Measurements from ENCODE around the gene TEX101. TPM values are rescaled to one million over a fixed set of nuclear protein-coding genes. Genes with fewer than 3 reads are reported as not detected.
"Not testable (repeated sequence)": the region's sequence is repeated elsewhere in the genome, so short reads cannot be mapped to it uniquely, and the experiment has no call there.

Gene TEX101
- total RNA-seq, 1 donor from 2014 or later, result not detected

DNA sequence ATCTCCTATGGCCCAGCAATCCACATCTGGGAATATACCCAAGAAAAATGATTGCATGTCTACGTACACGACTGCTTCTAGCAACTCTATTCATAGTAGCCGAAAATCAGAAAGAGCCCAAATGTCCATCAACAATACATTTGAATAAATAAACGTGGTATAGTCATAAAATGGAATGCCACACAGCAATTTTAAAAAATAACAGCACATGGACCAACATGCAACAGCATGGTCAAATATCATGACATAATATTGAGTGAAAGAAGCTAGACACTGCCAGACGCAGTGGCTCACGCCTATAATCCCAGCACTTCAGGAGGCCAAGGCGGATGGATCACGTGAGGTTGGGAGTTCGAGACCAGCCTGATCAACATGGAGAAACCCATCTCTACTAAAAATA lies 16.3 kb downstream of the TEX101 start:
- Mint-ChIP-seq H3K4me1 (peaks cover 19% of the 10 kb centered on the region), H3K9me3 (no peaks in the 10 kb centered on the region), H3K27me3 (peaks cover 5% of the 10 kb centered on the region), H3K36me3 (ENCODE audit: low read depth) (no peaks in the 10 kb centered on the region), H3K4me3 (no peak overlapping the region), H3K27ac (no peak overlapping the region)
- intact Hi-C loops (cut with micrococcal nuclease), result no loop called here
- DNase-seq, result no peak

DNA sequence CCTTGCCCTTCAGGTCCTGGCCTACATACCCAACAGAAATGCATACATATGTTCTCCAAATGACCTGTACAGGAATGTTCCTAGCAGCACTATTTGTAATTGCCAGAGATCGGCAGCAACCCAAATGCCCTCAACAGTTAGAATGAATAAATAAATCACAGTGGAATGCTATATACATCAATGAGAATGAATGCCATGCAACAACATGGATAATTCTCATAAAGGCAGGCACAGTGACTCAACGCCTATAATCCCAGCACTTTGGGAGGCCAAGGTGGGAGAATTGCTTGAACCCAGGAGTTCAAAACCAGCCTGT lies 18.6 kb downstream of the TEX101 start:
- intact Hi-C loops (cut with micrococcal nuclease), result loop anchor here (1.0 kb wide), 1 partner anchor 86 kb away; no protein-coding TSS in a partner anchor
- peaks cover 2% of the 10 kb centered on the region for H3K27me3 Mint-ChIP-seq
- no peak overlapping the region for H3K4me3 Mint-ChIP-seq
- no peak for DNase-seq
- H3K4me1 Mint-ChIP-seq, result peaks cover 30% of the 10 kb centered on the region
- no peaks in the 10 kb centered on the region for H3K36me3 Mint-ChIP-seq (ENCODE audit: low read depth)
- H3K9me3 Mint-ChIP-seq, result peaks cover 6% of the 10 kb centered on the region
- no peak overlapping the region for H3K27ac Mint-ChIP-seq

DNA sequence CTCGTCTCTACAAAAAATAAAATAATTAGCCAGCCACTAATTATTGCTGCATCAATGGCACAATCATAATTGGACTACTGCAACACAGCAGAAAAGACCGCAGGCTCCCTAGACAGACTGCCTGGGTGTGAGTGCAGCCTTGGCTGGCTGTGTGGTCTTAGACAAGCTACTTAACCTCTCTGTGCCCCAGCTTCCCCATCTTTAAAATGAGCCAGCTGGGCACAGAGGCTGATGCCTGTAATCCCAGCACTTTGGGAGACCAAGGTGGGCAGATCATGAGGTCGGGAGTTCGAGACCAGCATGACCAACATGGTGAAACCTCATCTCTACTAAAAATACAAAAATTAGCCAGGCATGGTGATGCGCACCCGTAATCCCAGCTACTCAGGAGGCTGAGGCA lies 19.0 kb downstream of the TEX101 start:
- DNase-seq, result no peak
- H3K4me1 Mint-ChIP-seq, result peaks cover 34% of the 10 kb centered on the region
- intact Hi-C loops (cut with micrococcal nuclease), result loop anchor here (1.0 kb wide), 1 partner anchor 86 kb away; no protein-coding TSS in a partner anchor
- no peaks in the 10 kb centered on the region for H3K36me3 Mint-ChIP-seq (ENCODE audit: low read depth)
- no peak overlapping the region for H3K4me3 Mint-ChIP-seq
- peaks cover 2% of the 10 kb centered on the region for H3K27me3 Mint-ChIP-seq
- peaks cover 6% of the 10 kb centered on the region for H3K9me3 Mint-ChIP-seq
- no peak overlapping the region for H3K27ac Mint-ChIP-seq

DNA sequence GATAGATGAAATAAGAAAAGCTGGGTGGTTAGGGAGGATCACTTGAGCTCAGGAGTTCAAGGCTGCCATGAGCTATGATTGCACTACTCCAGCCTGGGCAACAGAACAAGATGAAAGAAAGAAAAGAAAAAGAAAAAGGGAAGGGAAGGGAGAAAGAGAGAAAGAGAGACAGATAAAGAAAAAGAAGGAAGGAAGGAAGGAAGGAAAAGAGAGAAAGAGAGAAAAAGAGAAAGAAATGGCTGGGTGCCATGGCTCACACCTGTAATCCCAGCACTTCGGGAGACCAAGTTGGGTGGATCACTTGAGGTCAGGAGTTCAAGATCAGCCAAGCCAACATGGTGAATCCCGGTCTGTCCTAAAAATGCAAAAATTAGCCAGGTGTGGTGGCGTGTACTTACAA lies 21.1 kb downstream of the TEX101 start:
- Mint-ChIP-seq H3K9me3 (peaks cover 6% of the 10 kb centered on the region), H3K27me3 (peaks cover 2% of the 10 kb centered on the region), H3K27ac (no peak overlapping the region), H3K36me3 (ENCODE audit: low read depth) (peaks cover 2% of the 10 kb centered on the region), H3K4me3 (no peak overlapping the region), H3K4me1 (peaks cover 37% of the 10 kb centered on the region)
- no peak for DNase-seq
- intact Hi-C loops (cut with micrococcal nuclease), result no loop called here

DNA sequence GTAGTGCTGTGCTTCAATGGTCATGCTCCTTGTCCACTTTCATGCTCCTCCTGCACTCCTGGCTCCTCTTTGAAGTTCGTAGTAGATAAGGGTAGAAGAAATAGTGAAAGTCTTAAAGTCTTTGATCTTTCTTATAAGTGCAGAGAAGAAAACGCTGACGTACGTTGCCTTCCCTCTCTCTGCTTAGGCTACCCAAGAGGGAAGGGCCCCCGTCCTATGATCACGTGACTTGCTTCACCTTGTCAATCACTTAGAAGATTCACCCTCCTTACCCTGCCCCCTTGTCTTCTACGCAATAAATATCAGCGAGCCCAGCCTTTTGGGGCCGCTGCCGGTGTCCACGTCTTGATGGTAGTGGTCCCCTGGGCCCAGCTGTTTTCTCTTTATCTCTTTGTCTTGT lies 22.6 kb downstream of the TEX101 start:
- H3K4me3 Mint-ChIP-seq; H3K9me3 Mint-ChIP-seq; intact Hi-C loops (cut with micrococcal nuclease); H3K36me3 Mint-ChIP-seq (ENCODE audit: low read depth); H3K27me3 Mint-ChIP-seq; H3K27ac Mint-ChIP-seq; DNase-seq: not testable (repeated sequence)
- H3K4me1 Mint-ChIP-seq, result peaks cover 36% of the 10 kb centered on the region

DNA sequence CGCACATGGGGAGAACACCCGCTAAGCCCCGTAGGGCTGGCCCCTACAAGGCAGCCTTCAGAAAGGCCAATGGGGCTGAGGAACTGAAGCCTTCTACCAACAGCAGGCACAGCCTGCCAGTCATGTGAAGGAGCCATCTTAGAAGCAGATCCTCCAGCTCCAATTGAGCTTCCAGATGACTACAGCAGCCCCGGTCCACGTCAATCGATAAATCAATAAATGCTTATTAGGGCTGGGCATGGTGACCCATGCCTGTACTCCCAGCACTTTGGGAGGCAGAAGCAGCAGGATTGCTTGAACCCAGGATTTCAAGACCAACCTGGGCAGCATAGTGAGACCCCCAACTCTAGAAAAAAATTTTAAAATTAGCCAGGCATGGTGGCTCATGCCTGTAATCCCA lies 23.0 kb downstream of the TEX101 start:
- H3K36me3 Mint-ChIP-seq (ENCODE audit: low read depth), result peaks cover 2% of the 10 kb centered on the region
- no peak overlapping the region for H3K4me3 Mint-ChIP-seq
- H3K27me3 Mint-ChIP-seq, result peaks cover 3% of the 10 kb centered on the region
- peaks cover 35% of the 10 kb centered on the region for H3K4me1 Mint-ChIP-seq
- intact Hi-C loops (cut with micrococcal nuclease), result no loop called here
- DNase-seq, result no peak
- H3K27ac Mint-ChIP-seq, result no peak overlapping the region
- H3K9me3 Mint-ChIP-seq, result peaks cover 6% of the 10 kb centered on the region

DNA sequence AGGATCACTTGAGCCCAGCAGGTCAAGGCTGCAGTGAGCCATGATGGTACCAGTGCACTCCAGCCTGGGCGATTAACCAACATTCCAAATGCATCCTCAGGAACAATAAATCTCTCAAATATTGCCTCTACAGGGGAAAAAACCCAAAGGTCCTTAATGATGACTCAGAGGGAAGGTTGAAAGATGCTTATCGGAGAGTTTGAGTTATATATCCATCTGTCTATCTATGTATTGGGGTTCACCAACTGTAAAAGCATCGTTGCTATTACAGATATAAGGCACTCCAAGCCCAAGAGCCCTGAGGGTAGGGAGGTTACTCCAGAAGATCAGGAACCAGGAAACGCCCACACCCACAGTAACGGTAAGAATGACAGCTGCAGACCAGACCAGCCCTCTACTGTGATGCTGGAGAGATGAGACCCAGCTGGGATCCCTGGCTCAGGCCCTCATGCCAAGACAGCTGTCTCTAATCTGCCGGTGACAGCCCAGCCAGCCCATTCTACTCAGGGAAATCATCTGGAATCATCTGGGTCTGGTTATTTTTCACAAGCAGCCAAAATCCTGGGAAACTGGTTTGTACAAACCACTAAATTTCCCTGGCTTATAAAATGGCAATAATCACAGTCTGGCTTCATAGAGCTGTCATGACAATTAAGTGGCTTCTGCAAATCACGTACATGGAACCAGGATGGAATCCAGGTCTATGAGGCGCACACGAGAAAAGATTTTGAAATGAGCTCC lies 23.8 kb downstream of the TEX101 start:
- Mint-ChIP-seq H3K4me3 (peak overlapping the region; percentile 55), H3K27ac (peak overlapping the region; percentile 75)
- peak; percentile 66 for DNase-seq

DNA sequence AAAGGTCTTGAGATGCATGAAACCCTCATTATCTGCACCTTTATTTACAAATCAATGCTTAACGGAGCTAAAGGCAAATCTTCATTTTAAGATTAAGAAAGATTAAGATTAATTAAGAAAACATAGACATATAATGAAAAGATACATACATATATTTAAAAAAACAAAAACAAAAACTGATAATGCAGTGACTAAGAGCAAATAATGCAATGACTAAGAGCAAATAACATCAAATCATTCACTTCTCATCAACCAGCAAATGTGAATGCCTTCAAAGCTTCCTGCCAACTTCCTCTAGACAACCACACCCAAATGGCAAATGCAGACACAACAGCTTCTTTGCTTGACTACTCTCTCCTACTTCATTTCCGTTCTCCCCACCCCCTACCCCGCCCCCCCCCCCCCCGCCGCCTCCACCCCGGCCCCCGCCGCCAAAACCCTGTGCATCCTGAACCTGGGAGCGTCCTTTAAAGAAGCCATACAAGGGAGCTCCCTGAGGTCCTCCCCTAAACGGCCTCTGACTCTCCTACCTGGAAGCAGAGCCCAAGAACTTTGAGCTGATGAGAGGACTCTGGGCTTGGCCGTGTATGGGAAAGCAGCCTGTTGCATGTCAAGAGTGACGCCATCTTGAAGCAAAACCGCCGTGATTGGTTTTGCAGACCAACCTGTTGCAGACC lies 24.5 kb downstream of the TEX101 start:
- Mint-ChIP-seq H3K27ac (peak overlapping the region; percentile 75), H3K27me3 (peaks cover 3% of the 10 kb centered on the region), H3K4me1 (peaks cover 29% of the 10 kb centered on the region), H3K9me3 (peaks cover 6% of the 10 kb centered on the region), H3K4me3 (peak overlapping the region; percentile 55), H3K36me3 (ENCODE audit: low read depth) (peaks cover 2% of the 10 kb centered on the region)
- intact Hi-C loops (cut with micrococcal nuclease), result no loop called here
- DNase-seq, result peak; percentile 83

More for the DNA sequence above, 23.8 kb downstream of the TEX101 start:
- intact Hi-C loops (cut with micrococcal nuclease), result no loop called here
- Mint-ChIP-seq H3K9me3 (peaks cover 6% of the 10 kb centered on the region), H3K27me3 (peaks cover 3% of the 10 kb centered on the region), H3K36me3 (ENCODE audit: low read depth) (peaks cover 2% of the 10 kb centered on the region), H3K4me1 (peaks cover 29% of the 10 kb centered on the region)

DNA sequence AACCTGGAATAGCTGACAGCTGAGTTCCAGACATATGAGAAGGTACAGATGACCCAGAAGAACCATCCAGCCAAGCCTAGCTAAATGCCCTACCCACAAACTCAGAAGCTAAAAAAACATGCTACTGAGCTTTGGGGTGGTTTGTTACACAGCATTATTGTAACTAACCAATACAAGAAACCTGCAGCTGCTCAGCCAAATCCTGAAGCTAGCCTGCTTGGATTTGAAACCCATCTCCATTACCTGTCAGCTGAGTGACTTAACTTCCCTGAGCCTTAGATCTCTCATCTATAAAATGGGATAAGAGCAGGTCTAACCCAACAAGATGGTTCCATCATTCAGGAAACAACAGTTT lies 25.0 kb downstream of the TEX101 start:
- H3K4me3 Mint-ChIP-seq, result no peak overlapping the region
- DNase-seq, result no peak
- intact Hi-C loops (cut with micrococcal nuclease), result no loop called here
- H3K27ac Mint-ChIP-seq, result peak overlapping the region; percentile 39
- H3K4me1 Mint-ChIP-seq, result peaks cover 29% of the 10 kb centered on the region
- H3K36me3 Mint-ChIP-seq (ENCODE audit: low read depth), result peaks cover 2% of the 10 kb centered on the region
- peaks cover 3% of the 10 kb centered on the region for H3K27me3 Mint-ChIP-seq
- peaks cover 6% of the 10 kb centered on the region for H3K9me3 Mint-ChIP-seq

DNA sequence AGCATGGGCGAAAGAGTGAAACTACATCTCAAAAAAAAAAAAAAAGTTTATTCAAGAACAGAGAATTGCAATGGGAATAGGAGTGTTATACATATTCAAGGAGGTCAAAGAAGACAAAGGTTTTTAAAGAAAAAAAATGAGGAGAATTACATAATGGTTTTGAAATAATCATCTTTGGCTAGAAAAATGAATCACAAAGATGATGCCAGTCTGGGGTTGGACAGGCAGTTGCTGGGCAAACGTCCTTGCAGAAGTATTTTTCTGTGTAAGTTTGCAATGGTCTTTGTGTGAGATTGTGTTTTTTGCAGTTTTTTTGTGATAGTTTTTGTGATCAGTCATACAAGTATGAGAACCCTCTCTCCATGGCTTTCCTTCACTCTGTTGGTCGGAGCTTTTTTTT lies 27.0 kb downstream of the TEX101 start:
- no peak overlapping the region for H3K4me3 Mint-ChIP-seq
- H3K27ac Mint-ChIP-seq, result no peak overlapping the region
- H3K36me3 Mint-ChIP-seq (ENCODE audit: low read depth), result peaks cover 2% of the 10 kb centered on the region
- peaks cover 32% of the 10 kb centered on the region for H3K4me1 Mint-ChIP-seq
- H3K9me3 Mint-ChIP-seq, result peaks cover 6% of the 10 kb centered on the region
- DNase-seq, result no peak
- peaks cover 2% of the 10 kb centered on the region for H3K27me3 Mint-ChIP-seq
- intact Hi-C loops (cut with micrococcal nuclease), result no loop called here

DNA sequence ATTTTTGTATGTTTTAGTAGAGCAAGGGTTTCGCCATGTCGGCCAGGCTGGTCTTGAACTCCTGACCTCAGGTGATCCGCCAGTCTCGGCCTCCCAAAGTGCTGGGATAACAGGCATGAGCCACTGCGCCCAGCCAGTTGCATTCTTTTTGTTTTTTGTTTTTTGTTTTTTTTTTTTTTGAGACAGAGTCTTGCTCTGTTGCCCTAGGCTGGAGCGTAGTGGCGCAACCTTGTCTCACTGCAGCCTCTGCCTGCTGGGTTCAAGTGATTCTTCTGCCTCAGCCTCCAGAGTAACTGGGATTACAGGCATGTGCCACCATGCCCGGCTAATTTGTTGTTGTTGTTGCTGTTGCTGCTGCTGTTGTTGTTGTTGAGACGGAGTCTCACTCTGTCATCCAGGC lies 29.4 kb downstream of the TEX101 start:
- H3K4me3 Mint-ChIP-seq; H3K27me3 Mint-ChIP-seq; H3K9me3 Mint-ChIP-seq; intact Hi-C loops (cut with micrococcal nuclease); DNase-seq; H3K27ac Mint-ChIP-seq; H3K36me3 Mint-ChIP-seq (ENCODE audit: low read depth): not testable (repeated sequence)
- peaks cover 24% of the 10 kb centered on the region for H3K4me1 Mint-ChIP-seq

DNA sequence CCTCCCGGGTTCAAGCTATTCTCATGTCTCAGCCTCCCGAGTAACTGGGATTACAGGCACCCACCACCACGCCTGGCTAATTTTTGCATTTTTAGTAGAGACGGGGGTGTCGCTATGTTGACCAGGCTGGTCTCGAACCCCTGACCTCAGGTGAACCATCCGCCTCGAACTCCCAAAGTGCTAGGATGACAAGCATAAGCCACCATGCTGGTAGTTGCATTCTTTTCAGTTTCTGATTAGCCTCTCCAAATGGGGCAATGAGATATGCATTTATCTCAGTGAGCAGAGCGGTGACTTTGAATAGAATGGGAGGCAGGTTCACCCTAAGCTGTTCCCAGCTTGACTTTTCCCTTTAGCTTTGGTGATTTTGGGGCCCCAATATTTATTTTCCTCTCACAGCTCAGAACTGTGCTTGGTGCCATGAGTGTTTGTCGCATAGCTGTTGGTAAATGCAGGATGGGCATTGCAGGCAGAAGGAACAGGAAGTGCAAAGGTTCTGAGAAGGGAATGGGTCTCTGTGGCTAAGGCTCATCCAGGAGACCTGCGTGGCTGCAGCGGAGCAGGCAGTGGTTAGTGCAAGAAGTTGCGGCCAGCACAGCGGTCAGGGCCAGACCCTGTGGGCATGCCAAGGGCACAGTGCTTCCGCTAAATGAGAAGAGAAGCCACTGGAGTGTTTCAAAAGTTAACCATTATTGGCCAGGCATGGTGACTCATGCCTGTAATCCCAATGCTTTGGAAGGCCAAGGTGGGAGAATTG lies 30.0 kb downstream of the TEX101 start:
- no peak overlapping the region for H3K4me3 Mint-ChIP-seq
- intact Hi-C loops (cut with micrococcal nuclease), result loop anchor here (5.0 kb wide), 1 partner anchor 133 kb away; the partner anchor contains the start of genes PINLYP and XRCC1
- no peaks in the 10 kb centered on the region for H3K9me3 Mint-ChIP-seq
- peaks cover 2% of the 10 kb centered on the region for H3K27me3 Mint-ChIP-seq
- H3K27ac Mint-ChIP-seq, result no peak overlapping the region
- no peak for DNase-seq
- H3K4me1 Mint-ChIP-seq, result peaks cover 22% of the 10 kb centered on the region
- no peaks in the 10 kb centered on the region for H3K36me3 Mint-ChIP-seq (ENCODE audit: low read depth)

DNA sequence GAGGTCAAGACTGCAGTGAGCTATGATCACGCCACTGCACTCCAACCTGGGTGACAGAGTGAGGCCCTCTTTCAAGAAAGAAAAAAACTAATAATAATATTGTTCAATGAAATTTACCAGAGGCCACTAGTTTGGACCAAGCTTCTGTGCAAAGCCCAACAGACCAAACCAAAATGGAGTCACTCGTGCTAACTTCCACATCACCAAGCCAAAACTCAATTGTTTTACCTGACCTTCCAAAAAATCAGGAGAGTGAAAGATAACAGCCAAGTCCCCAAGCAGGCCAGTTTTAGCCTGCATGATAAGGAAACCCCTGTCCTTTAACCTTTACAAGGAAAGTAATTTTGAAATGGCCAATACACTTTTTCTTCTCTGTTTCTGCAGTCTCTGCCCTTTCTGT lies 30.7 kb downstream of the TEX101 start:
- Mint-ChIP-seq H3K9me3 (no peaks in the 10 kb centered on the region), H3K27ac (no peak overlapping the region), H3K36me3 (ENCODE audit: low read depth) (no peaks in the 10 kb centered on the region), H3K4me1 (peaks cover 22% of the 10 kb centered on the region), H3K4me3 (no peak overlapping the region), H3K27me3 (peaks cover 2% of the 10 kb centered on the region)
- intact Hi-C loops (cut with micrococcal nuclease), result loop anchor here (5.0 kb wide), 1 partner anchor 132 kb away; the partner anchor contains the start of genes PINLYP and XRCC1
- DNase-seq, result no peak
